Fibroblast of skin of right quadriceps (primary cell): ENCODE data around the gene UMODL1.

Source experiments
- DNase-seq: peaks from one replicate; pipeline ENCODE4 v3.0.0-alpha.2; 2013

The UMODL1 gene

DNA sequence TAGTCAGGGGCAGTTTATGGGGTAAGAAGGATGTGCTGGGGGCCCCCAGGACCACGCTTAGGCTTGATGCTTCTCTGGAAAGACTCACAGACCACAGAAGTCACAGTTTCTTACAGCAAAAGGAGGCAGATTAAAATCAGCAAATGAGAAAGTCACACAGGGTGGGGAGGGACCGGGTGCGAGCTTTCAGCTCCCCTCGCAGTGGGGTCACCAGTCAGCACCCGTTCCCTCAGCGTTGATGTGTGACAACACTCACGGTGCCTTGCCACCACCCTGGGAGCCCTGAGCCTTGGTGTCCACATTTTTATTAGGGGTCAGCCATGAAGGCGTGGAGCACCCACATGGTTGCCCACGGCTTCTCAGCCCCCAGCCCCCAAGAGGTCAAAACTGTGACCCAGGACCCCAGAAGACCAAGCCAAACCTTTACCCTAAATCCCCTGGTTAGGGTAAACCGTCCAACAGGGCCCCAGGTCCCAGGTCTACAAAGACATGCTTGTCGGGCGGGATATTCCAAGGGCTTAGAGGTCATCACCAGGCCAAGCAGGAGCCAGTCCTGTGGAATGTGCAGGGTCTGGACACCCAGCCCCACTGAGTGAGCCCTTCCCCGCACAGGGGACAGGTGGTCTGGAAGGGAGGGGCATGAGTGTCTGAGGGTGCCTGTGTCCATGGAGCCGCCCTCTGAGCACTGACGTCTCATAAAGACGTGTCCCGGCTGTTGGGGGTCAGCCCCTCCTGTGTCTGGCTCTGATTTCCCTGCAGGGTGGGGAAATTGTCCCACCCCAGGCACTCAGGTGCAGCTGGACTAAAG, 83.3 kb downstream of the UMODL1 start:
- no peak for DNase-seq

GRCh38 chr21:42155045-42155855, 84.1 kb downstream of the UMODL1 start:
- DNase-seq: no peak

DNA sequence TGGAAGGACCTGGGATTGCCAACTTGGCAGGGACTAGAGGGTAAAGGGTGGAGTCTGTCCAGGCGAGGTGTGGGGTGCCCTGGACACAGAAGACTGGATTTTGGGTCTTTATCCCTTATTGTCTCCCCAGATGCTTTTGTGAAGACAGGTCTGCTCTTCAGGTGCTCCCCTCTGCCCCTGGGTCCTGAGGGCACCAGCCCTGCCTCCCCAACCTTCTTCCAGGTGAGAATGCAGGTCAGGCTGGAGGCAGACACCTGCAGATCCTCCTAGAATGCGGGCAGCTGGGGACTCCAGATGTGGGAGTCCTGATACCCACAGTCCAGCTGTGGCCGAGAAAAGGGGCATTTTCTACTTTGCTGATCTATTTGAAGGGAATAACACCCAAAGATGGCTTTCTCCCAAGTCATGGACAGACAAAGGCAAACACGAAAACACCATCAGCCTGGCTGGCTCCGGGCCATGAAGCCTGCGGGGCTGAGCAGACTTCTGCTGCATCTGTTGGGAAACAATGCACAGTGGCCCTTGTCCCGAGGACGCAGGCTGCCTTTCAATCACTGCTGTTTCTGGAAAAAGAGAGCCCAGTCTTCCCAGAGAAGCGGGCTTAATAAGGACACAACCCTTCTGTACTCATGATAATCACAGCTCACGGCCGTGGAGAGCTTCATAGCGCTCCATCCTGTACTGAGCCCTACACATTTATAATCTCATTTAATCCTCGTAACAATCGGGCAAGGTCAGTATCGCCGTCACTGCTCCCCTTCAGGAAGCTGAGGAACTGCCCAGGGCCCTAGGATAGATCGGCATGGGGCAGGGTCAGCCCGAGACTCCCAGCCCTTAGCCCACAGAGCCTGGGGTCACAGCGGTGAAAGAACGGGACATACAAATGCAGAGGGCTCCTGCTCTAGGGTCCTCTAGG, 85.8 kb downstream of the UMODL1 start:
- DNase-seq: no peak

- DNase-seq: no peak
These were observed 86.6 kb downstream of the UMODL1 start for GRCh38 chr21:42157606-42158310.

DNA sequence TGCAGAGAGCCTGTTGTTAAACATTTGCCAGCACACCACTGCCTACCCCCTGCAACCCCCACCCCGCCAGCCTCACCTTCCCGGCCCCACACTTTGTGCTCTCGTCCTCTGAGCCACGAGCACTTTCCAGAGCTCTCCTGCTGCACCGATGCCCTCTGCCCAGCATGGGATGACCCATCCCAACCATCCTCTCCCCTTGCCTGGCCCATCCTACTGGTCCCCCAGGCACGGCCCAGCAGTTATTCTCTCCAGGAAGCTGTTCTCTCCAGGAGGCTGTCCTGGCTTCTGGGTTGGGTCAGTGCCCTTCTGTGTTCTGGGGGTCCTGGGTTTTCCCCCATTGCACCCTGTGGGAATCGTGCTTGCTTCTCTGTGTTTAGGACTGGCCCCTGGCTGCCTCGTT, 87.7 kb downstream of the UMODL1 start:
- no peak for DNase-seq

DNA sequence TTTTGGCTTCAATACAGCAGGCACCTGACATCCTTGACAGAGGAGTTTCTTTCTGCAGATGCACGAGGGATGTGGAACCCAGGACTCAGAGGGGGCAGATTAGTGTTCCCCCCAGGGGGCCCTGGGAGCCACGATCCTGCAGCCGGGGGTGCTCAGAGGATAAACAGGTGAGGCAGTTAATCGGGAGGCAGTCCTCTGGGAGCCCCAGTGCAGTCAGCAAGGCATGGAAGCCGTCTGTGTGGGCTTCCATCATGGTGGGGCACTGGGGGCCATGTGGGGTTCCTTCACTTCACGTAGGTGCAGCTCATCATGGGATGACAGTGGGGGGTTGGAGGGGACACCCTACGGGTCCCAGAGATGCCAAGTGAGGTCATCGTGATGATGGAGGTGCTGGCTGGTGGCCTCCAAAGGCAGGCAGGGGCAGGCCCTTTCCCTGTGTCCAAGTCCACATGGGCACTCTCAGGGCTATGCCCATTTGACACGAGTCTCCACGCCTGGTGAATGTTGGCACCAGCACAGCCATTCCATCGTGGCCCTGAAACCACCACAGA, 88.5 kb downstream of the UMODL1 start:
- DNase-seq: no peak

GRCh38 chr21:42160111-42160721, 89.1 kb downstream of the UMODL1 start:
- no peak for DNase-seq

- no peak for DNase-seq
These were observed 89.6 kb downstream of the UMODL1 start for GRCh38 chr21:42160765-42161164.

DNA sequence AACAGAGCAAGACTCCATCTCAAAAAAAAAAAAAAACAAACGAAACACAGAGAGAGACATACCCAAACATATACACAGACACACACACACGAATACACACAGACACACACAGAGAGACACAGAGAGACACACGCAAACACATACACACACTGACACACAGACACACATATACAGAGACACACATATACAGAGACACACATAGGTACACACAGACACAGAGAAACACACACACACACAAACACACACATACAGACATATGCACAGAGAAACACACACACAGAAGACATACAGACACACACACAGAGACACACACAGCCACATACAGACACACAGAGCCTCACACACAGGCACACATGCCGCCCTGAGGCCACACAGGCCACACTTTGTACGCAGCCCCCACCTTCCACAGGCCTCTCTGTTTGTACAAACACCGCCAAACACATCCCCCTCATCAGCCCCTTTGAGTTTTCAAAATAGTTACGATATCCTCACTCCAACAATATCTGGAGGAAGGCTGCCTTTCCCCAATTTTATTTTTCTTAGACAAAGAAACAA, 90.4 kb downstream of the UMODL1 start:
- DNase-seq: no peak

DNA sequence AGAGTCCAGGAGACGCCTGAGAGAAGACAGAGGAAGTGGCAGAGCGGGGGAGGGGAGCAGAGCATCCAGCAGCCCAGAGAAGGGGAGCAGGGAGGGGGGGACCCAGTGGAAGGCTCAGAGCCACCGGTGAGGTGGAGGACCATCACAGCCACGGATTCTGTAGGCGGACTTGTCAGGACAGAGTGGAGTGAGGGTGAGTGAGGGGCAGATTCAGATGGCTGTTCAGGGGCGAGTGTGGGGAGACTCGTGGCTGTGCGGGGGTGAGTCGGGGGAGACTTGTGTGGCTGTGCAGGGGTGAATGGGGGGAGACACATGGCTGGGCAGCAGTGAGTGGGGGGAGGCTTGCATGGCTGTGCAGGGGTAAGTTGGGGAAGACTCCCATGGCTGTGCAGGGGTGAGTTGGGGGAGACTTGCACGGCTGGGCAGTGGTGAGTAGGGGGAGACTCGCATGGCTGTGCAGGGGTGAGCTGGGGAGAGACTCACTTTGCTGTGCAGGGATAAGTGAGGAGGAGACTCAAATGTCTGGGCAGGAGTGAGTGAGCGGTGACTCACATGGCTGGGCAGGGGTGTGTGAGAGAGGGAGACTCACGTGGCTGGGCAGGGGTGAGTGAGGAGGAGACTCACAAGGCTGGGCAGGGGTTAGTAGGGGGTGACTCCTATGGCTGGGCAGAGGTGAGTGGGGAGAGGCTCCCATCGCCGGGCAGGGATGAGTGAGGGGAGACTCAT, 91.0 kb downstream of the UMODL1 start:
- DNase-seq: no peak

DNA sequence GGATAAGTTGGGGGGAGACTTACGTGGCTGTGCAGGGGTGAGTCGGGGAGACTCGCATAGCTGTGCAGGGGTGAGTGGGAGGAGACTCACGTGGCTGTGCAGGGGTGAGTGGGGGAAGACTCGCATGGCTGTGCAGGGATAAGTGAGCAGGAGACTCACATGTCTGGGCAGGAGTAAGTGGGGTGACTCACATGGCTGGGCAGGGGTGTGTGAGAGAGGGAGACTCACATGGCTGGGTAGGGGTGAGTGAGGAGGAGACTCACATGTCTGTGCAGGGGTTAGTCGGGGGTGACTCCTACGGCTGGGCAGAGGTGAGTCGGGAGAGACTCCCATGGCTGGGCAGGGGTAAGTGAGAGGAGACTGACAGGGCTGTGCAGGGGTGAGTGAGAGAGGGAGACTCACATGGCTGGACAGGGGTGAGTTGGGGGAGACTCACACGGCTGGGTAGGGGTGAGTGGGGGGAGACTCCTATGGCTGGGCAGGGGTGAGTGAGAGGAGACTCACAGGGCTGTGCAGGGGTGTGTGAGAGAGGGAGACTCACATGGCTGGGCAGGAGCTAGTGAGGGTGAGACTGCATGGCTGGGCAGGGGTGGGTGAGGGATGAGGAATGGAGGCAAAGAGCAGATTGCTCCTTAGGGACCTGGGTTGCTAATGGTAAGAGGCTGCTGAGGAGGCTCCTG, 91.9 kb downstream of the UMODL1 start:
- no peak for DNase-seq

DNA sequence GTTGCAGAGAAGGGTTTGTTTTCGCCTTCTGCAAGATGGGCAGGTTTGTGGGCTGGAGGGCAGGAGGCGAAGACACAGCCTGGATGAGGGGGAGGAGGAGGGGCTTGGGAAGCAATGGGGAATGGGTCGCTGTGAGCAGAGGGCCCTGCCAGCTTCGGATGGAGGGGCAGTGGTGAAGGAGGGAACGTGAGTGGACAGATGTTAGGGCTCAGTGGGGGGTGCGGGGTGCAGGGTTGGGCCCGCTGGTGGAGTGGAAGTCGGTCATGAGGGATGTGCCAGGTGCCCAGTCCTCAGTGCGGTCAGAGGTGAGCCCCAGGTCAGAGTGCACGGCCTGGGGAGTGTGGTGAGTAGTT, 92.4 kb downstream of the UMODL1 start:
- no peak for DNase-seq

GRCh38 chr21:42164064-42164789, 93.1 kb downstream of the UMODL1 start:
- no peak for DNase-seq

DNA sequence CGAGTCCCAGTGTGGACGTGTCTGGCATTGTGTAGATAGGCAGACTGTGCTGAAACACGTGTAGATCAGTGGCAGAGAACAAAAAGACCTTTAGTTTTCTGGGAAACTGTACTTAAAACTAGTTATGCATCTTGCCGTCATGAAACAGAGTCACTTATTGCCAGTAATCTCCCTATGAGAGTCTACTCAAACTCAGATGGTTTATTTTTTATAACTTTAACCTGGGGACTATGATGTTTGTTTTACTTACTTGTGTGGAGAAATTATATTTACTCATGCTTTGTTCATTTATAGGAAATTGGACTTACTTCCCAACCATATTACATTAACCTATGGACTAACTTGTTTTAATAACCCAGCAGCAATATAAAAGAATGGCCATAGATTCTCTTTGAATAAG, 93.7 kb downstream of the UMODL1 start:
- DNase-seq: no peak

GRCh38 chr21:42165901-42166300, 94.8 kb downstream of the UMODL1 start:
- no peak for DNase-seq

DNA sequence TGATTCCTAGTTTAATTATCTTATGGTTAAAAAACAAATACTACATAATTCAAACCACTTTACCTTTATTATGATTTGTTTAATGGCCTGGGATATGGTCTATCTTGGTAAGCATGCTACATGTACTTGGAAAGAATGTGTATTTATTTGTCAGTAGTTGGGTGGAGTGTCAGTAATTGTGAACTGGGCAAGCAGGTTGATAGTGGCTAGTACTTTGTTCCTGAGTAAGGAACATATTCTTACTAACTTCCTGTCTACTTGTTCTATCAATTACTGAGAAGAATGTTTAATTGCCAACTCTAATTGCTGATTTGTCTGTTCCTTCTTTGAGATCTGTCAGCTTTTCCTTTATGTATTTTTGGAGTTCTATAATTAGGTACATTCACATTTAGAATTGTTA, 98.6 kb downstream of the UMODL1 start:
- DNase-seq: no peak

DNA sequence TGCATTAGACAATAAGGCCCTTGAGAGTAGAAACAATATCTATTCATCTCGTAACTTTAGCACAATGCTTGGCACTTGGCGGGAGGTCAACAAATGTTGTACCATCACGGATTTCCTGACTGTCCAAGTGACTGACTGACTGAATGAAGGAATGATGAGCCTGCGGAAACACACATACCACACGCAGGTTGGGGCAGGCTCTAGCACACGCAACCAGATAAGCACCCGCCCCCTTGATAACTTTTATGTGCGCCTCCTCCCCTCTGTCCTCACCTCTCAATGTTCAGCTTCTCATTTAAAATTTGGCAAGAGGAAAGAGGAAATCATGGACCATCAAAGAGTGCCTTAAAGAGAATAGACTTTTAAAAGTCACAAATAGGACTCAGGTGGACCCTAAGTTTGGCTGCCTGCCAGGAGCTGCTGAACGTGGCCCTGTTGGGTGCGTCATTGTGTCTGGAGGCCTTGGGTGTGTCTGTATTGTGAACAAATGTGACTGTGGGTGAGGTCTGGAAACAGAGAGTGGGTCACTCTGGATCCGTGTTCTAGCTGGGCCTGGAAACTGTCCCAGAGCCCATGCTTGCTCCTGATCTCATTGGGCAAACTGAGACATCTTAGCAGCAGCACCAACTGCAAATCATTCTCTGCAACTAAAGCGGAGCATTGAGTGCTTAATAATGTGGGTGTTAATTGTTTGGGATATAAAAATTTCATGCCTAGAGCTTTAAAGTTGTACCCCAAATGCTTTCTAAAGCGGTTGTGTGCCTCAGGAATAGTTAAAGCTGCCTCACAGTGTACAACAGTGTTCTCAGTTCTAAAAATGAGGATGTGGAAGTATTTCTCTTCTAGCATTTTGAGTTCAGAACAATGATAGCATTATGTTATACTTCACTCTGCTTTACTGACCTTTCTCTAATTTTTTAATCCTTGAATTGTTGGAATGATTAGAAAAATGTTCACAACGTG, 100.3 kb downstream of the UMODL1 start:
- no peak for DNase-seq
